AG09309 (cell line): ENCODE measurements around the gene TNF.

Experiments
- DNase-seq: peaks from one replicate; pipeline ENCODE4 v3.0.0-alpha.2; 2010; ENCODE audit warnings: low read depth
- H3K4me3 ChIP-seq: 2 replicates; pipeline ENCODE4 v1.5.1; 2011; ENCODE audit warnings: mild to moderate bottlenecking, low read depth, low read length, moderate library complexity; ENCODE audit not compliant: control insufficient read depth
- TF ChIP-seq, protein P1 (sequence below): IDR thresholded peaks from 2 replicates; pipeline ENCODE4 v1.5.1; 2011; ENCODE audit warnings: mild to moderate bottlenecking, low read depth, low read length, inconsistent platforms; ENCODE audit not compliant: insufficient read depth, control insufficient read depth; ENCODE audit errors: missing control alignments

TNF gene

DNA sequence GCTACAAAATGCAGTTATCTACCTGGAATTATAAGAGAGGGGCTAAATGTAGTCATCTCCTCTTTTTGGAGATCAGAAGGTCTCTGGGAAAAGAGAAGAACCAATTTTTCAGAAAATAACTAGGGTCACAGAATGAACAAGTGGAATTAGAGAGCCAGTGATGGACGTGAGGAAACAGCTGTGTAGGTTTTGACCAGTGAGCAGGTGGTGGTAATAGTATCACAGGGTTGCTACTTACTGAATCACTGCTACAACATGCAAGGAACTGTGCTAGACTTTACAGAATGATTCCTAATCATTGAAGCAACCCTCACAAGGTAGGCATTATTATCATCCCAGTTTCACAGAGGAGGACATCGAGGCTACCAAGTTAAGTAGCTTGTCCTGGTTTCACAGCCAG is 30.7 kb upstream of the TNF start:
- H3K4me3 ChIP-seq = no peak overlapping the region
- TF ChIP-seq, protein P1, sequence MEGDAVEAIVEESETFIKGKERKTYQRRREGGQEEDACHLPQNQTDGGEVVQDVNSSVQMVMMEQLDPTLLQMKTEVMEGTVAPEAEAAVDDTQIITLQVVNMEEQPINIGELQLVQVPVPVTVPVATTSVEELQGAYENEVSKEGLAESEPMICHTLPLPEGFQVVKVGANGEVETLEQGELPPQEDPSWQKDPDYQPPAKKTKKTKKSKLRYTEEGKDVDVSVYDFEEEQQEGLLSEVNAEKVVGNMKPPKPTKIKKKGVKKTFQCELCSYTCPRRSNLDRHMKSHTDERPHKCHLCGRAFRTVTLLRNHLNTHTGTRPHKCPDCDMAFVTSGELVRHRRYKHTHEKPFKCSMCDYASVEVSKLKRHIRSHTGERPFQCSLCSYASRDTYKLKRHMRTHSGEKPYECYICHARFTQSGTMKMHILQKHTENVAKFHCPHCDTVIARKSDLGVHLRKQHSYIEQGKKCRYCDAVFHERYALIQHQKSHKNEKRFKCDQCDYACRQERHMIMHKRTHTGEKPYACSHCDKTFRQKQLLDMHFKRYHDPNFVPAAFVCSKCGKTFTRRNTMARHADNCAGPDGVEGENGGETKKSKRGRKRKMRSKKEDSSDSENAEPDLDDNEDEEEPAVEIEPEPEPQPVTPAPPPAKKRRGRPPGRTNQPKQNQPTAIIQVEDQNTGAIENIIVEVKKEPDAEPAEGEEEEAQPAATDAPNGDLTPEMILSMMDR = no peak
- no peak for DNase-seq

DNA sequence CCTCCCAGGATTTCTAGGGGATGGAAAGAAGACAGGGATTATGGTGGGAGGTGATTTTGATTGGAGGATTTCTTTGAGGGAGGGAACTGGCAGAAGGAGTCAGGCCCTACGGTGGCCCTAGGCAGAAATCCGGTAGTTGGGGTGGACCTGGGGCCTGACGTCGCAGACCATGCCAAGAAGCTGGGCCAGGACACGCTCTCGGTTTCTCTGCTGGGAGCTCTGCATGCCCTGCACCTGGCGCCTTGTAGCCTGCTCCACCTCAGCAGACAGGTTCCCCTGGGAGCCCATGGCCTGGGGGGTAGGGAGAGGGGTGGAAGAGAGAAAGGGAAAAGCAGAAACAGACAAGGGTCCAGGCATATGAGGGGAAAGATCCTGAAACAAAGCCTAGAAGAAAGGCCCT is 30.1 kb upstream of the TNF start:
- no peak overlapping the region for H3K4me3 ChIP-seq
- DNase-seq = no peak
- TF ChIP-seq, protein P1 = no peak

DNA sequence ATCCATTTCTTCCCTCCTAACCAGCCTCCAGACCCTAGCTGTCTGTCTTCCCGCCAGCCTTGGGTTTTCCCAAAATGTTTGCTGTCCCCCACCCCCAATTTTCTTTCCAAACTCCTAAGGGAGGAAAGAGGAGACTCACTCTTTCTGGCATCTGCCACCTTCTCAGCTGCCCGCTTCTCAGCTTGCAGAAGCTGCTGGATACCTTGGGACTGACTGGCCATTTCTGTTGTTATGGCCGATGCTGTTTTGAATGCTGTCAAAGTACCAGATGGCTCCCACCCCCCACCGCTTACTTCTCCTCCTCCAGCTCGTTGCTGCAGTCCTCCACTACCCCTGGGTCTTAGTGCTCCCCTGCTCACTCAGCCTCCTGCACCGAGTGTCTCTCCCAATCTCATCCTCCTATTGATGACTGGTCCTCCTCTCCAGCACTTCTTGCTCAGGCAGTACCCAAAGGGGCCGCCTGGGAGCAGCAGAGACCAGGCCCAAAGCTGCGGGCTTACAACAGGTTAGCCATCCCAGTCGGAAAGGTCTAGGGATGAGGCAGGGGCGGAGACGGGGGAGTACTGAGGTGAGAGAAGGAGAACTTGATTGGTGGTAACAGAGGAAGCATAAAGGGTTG is 28.9 kb upstream of the TNF start, which contains the start of gene ATP6V1G2:
Gene ATP6V1G2, minus strand, starts transcription at position 270 of the 619 bp plus-strand sequence. Its CDS starts 49 bp downstream, at position 221.
- TF ChIP-seq, protein P1 = peak; percentile 100
- DNase-seq = peak; percentile 78
- H3K4me3 ChIP-seq = peak within 1 kb of the TSS; percentile 55

DNA sequence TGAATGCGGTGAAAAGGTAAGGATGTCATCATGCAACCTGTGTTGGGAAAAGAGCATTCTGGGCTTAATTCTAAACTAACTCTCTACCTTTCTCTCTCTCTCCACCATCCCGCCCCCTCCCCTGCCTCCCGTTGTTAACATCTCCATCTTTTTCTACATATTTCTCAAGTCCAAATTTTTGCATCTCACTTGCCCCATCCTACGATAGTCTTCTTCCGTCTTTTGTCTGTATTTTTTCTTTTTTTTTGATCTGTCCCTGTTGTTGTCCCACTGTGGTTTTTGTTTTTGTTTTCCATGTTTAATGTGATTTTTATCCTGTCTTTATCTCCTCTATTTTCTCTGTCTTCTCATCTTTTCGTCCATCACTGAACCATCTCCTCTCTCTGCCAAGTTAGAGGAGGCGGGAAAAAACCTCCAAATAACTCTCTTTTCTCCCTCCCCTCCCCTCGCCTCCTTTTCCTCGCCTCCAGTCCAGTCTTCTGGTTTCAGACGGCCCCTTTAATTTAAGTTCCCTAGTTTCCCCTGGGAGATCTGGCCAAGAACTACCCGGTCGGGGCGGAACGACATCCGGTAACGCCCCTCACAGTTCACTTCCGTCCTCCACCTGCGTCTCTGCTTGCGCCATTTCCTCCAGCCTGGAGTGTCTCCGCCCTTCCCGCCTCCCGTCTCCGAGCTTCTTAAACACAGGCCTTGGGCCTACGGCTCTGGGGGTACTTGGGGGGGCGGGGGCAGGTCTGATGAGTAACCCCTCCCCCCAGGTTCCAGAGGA is 28.2 kb upstream of the TNF start, which contains the start of gene NFKBIL1:
Gene NFKBIL1, plus strand, starts transcription at position 651 of the 769 bp plus-strand sequence. Its CDS starts 87 bp downstream, at position 738.
- DNase-seq = peak; percentile 93
- TF ChIP-seq, protein P1 = no peak
- peak within 1 kb of the TSS; percentile 55 for H3K4me3 ChIP-seq

DNA sequence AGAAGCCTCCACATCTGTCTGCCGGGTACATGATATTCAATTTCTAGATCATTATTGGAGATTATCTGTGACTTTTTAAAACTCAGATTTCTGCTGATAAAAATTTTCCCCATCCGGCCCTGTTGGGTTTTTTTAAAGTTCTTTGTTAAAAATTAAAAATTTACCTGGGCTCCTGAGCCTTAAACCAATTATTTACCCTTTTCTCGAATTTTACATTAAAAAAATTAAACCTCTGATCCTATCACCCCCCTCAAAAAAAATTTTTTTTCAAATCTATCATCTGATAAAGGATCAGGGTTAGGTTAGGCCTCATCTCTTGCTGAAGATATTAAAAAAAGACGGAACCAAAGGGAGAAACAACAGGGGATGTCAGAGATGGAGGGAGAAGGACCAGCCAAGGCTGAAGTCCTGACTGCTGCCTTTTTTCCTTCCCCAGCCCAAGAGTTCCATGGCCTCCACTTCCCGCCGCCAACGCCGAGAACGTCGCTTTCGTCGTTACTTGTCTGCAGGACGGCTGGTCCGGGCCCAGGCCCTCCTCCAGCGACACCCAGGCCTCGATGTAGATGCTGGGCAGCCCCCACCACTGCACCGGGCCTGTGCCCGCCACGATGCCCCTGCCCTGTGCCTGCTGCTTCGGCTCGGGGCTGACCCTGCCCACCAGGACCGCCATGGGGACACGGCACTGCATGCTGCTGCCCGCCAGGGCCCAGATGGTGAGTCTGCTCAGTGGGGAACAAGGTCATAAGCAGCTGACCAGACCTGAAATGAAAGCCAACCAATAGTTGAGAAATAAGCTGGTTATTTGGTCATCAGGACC is 27.4 kb upstream of the TNF start:
- H3K4me3 ChIP-seq = peak overlapping the region; percentile 55
- DNase-seq = no peak
- TF ChIP-seq, protein P1 = no peak

DNA sequence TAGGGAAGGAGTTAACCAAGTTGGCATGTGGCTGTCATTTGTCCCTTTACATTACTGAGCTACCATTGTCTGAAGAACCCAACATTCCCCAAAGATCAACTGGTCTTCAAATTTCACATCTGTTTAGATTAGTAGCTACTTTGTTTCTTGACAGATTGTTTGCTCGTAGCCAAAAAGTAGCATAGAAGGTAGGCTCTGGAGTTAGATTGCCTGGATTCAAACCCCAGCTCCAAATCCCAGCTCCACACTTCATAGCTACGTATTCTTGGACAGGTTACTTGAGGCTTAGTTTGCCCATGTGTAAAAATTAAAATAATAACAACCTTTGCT is 26.9 kb upstream of the TNF start:
- TF ChIP-seq, protein P1 = no peak
- H3K4me3 ChIP-seq = no peak overlapping the region

More for the DNA sequence above, 26.9 kb upstream of the TNF start:
- no peak for DNase-seq
